GM06990 (cell line): ENCODE measurements around the gene SDK1.

Experiments
- DNase-seq: peaks from one replicate; pipeline ENCODE4 v3.0.0-alpha.2; 2011; ENCODE audit not compliant: insufficient read length; ENCODE audit errors: extremely low read depth
- H3K27me3 ChIP-seq: replicated peaks from 2 replicates; pipeline ENCODE4 v1.6.0; 2011; ENCODE audit warnings: low read length; ENCODE audit not compliant: control insufficient read depth, insufficient read depth
- H3K36me3 ChIP-seq: 2 replicates; pipeline ENCODE4 v1.5.1; 2011; ENCODE audit warnings: low read length; ENCODE audit not compliant: control insufficient read depth, insufficient read depth
- H3K4me3 ChIP-seq: replicated peaks from 2 replicates; pipeline ENCODE4 v1.5.1; 2011; ENCODE audit warnings: low read depth, mild to moderate bottlenecking, control low read depth, low read length
- CTCF ChIP-seq: IDR thresholded peaks from 2 replicates; pipeline ENCODE4 v1.5.1; 2011; ENCODE audit warnings: low read length, control low read depth, mild to moderate bottlenecking, inconsistent platforms; ENCODE audit not compliant: insufficient read depth, poor library complexity, severe bottlenecking

The SDK1 gene

GRCh38 chr7:4074407-4074806 lies 773.4 kb downstream of the SDK1 start:
- no peak for TF ChIP-seq CTCF
- H3K27me3 ChIP-seq: no peaks in the 10 kb centered on the region
- no peak overlapping the region for H3K4me3 ChIP-seq
- DNase-seq: no peak
- H3K36me3 ChIP-seq: no peaks in the 10 kb centered on the region

GRCh38 chr7:4074994-4075393 lies 773.9 kb downstream of the SDK1 start:
- H3K27me3 ChIP-seq: no peaks in the 10 kb centered on the region
- no peak overlapping the region for H3K4me3 ChIP-seq
- TF ChIP-seq CTCF: no peak
- no peak for DNase-seq
- H3K36me3 ChIP-seq: no peaks in the 10 kb centered on the region

GRCh38 chr7:4076701-4077294 lies 775.7 kb downstream of the SDK1 start:
- TF ChIP-seq CTCF: no peak
- H3K27me3 ChIP-seq: no peaks in the 10 kb centered on the region
- no peaks in the 10 kb centered on the region for H3K36me3 ChIP-seq
- no peak for DNase-seq
- no peak overlapping the region for H3K4me3 ChIP-seq

GRCh38 chr7:4077980-4078379 lies 776.9 kb downstream of the SDK1 start:
- DNase-seq: no peak
- TF ChIP-seq CTCF: no peak
- no peaks in the 10 kb centered on the region for H3K27me3 ChIP-seq
- no peaks in the 10 kb centered on the region for H3K36me3 ChIP-seq
- no peak overlapping the region for H3K4me3 ChIP-seq

- DNase-seq: no peak
- Histone ChIP-seq H3K4me3 (no peak overlapping the region), H3K36me3 (no peaks in the 10 kb centered on the region), H3K27me3 (no peaks in the 10 kb centered on the region)
- TF ChIP-seq CTCF: no peak
These were observed 777.5 kb downstream of the SDK1 start for GRCh38 chr7:4078580-4078979.

GRCh38 chr7:4079366-4079765 lies 778.3 kb downstream of the SDK1 start:
- TF ChIP-seq CTCF: no peak
- no peaks in the 10 kb centered on the region for H3K36me3 ChIP-seq
- no peak for DNase-seq
- no peak overlapping the region for H3K4me3 ChIP-seq
- no peaks in the 10 kb centered on the region for H3K27me3 ChIP-seq
